Thyroid gland (tissue), 4 donors: ENCODE results near the gene GRIN3B. TPM values are rescaled to one million over a fixed set of nuclear protein-coding genes. Genes with fewer than 3 reads are reported as not detected.

Source experiments
- DNase-seq, 2 donors: peaks; one replicate each; pipeline ENCODE4 v3.0.0-alpha.2; 2019
- H3K27ac ChIP-seq, 3 donors: fragments of 200-600 bp; sonication (generic); 1 replicate in 2 of 3; 2 replicates in 1 of 3; pipeline ENCODE4 v1.5.1; 2016 to 2019; ENCODE audit warnings: mild to moderate bottlenecking in 1 of 3, moderate library complexity in 1 of 3
- H3K27me3 ChIP-seq: fragments of 200-600 bp; sonication (generic); one replicate; pipeline ENCODE4 v1.5.1; 2019
- H3K36me3 ChIP-seq, 2 donors: fragments of 200-600 bp; sonication (generic); one replicate each; pipeline ENCODE4 v1.5.1; 2016 to 2019
- H3K4me1 ChIP-seq, 2 donors: fragments of 200-600 bp; sonication (generic); one replicate each; pipeline ENCODE4 v1.5.1; 2017 to 2019
- H3K4me3 ChIP-seq, 3 donors: fragments of 200-600 bp; sonication (generic); replicated peaks in 1 of 3; 1 replicate in 2 of 3; 2 replicates in 1 of 3; pipeline ENCODE4 v1.5.1; 2016; ENCODE audit warnings: mild to moderate bottlenecking in 1 of 3
- H3K9me3 ChIP-seq: fragments of 200-600 bp; sonication (generic); one replicate; pipeline ENCODE4 v1.5.1; 2017
- CTCF ChIP-seq, 6 experiments: fragments of 200-600 bp in 3 of 6; fragments of 450-650 bp in 3 of 6; sonication (generic) in 3 of 6; IDR thresholded peaks; one replicate each; pipeline ENCODE4 v1.5.1; 2016 to 2019; ENCODE audit warnings: antibody characterized with exemption in 6 of 6, mild to moderate bottlenecking in 2 of 6, inconsistent platforms in 1 of 6, moderate library complexity in 1 of 6
- POLR2A ChIP-seq, 2 donors: fragments of 450-650 bp; IDR thresholded peaks; one replicate each; pipeline ENCODE4 v1.6.1; 2017; ENCODE audit warnings: antibody characterized with exemption in 2 of 2, mild to moderate bottlenecking in 2 of 2, moderate library complexity in 1 of 2
- WGBS, 2 donors: methylation state at CpG; one replicate each; pipeline ENCODE4 v1.1.5; 2017; 5-methylcytosine and 5-hydroxymethylcytosine counted together
- intact Hi-C: fragments of 100-400 bp; cut with DNase I; formaldehyde crosslinking; loops from one replicate; pipeline ENCODE4 v1.15.1; 2023
- total RNA-seq, 4 donors: library from RNA; depleted of rRNA; stranded (reverse); fragments of >200 nt; gene quantifications; one replicate each; pipeline ENCODE4 v1.2.3, GENCODE V29; 2016

The GRIN3B gene
- total RNA-seq, 4 donors from 2014 or later = 0.22 TPM; not detected in 3

GRCh38 chr19:988510-988909, 11.7 kb upstream of the GRIN3B start:
- intact Hi-C loops = no loop called here
- Histone ChIP-seq H3K4me3 (no peak overlapping the region), H3K27ac (no peak overlapping the region), H3K27me3 (no peaks in the 10 kb centered on the region), H3K36me3 (peaks cover 15 to 28% of the 10 kb centered on the region in 2 donors), H3K4me1 (peaks cover 9 to 11% of the 10 kb centered on the region in 2 donors), H3K9me3 (no peaks in the 10 kb centered on the region)
- DNase-seq = no peak
- TF ChIP-seq CTCF (IDR thresholded peaks at IDR 0.05) (no peak), POLR2A (IDR thresholded peaks at IDR 0.05) (no peak)
- 86 to 95% methylated on average over 14 to 15 of the region's 15 CpGs for WGBS, 2 donors

GRCh38 chr19:989381-990081, 10.7 kb upstream of the GRIN3B start:
- no peak for DNase-seq
- Histone ChIP-seq H3K4me3 (no peak overlapping the region), H3K9me3 (no peaks in the 10 kb centered on the region), H3K27ac (no peak overlapping the region), H3K4me1 (peaks cover 6 to 12% of the 10 kb centered on the region in 2 donors), H3K27me3 (no peaks in the 10 kb centered on the region), H3K36me3 (peaks cover 15 to 28% of the 10 kb centered on the region in 2 donors)
- intact Hi-C loops = no loop called here
- TF ChIP-seq POLR2A (IDR thresholded peaks at IDR 0.05) (no peak), CTCF (IDR thresholded peaks at IDR 0.05) (no peak)
- WGBS, 2 donors = 93 to 100% methylated on average over 3 to 14 of the region's 25 CpGs

DNA sequence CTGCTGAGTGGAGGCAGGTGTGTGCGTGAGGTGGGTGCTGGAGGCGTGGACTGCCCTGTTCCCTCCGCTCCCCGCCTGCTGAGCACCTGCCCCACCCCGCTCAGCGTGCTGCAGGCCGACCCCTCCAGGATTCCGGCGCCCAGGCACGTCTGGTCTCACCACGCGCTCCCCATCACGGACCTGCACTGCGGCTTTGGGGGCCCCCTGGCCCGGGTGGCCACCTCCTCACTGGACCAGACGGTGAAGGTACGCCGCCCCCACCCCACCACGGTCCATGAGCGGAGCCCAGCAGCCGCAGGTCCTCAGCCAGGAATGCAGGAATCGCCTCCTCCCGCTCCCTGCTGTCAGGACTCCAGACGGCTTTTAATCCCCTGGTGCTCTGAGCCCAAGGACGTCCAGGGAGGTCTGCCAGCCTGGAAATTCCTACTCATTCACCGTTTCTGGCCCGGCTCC, 10.1 kb upstream of the GRIN3B start:
- TF ChIP-seq POLR2A (IDR thresholded peaks at IDR 0.05) = no peak
- TF ChIP-seq CTCF (IDR thresholded peaks at IDR 0.05) = no peak
- Histone ChIP-seq H3K36me3 (peaks cover 15 to 28% of the 10 kb centered on the region in 2 donors), H3K4me3 (no peak overlapping the region), H3K4me1 (peaks cover 4 to 12% of the 10 kb centered on the region in 2 donors), H3K27ac (no peak overlapping the region), H3K27me3 (no peaks in the 10 kb centered on the region), H3K9me3 (no peaks in the 10 kb centered on the region)
- no peak for DNase-seq
- 76 to 85% methylated on average over 4 to 21 of the region's 27 CpGs for WGBS, 2 donors
- intact Hi-C loops = no loop called here

GRCh38 chr19:990746-991145, 9.5 kb upstream of the GRIN3B start:
- Histone ChIP-seq H3K9me3 (no peaks in the 10 kb centered on the region), H3K4me1 (peaks cover 10 to 17% of the 10 kb centered on the region in 2 donors), H3K4me3 (no peak overlapping the region), H3K36me3 (peaks cover 15 to 28% of the 10 kb centered on the region in 2 donors), H3K27ac (no peak overlapping the region), H3K27me3 (no peaks in the 10 kb centered on the region)
- 97 to 100% methylated on average over 3 to 11 of the region's 23 CpGs for WGBS, 2 donors
- TF ChIP-seq CTCF (IDR thresholded peaks at IDR 0.05) (no peak), POLR2A (IDR thresholded peaks at IDR 0.05) (no peak)
- no peak for DNase-seq
- intact Hi-C loops = no loop called here

DNA sequence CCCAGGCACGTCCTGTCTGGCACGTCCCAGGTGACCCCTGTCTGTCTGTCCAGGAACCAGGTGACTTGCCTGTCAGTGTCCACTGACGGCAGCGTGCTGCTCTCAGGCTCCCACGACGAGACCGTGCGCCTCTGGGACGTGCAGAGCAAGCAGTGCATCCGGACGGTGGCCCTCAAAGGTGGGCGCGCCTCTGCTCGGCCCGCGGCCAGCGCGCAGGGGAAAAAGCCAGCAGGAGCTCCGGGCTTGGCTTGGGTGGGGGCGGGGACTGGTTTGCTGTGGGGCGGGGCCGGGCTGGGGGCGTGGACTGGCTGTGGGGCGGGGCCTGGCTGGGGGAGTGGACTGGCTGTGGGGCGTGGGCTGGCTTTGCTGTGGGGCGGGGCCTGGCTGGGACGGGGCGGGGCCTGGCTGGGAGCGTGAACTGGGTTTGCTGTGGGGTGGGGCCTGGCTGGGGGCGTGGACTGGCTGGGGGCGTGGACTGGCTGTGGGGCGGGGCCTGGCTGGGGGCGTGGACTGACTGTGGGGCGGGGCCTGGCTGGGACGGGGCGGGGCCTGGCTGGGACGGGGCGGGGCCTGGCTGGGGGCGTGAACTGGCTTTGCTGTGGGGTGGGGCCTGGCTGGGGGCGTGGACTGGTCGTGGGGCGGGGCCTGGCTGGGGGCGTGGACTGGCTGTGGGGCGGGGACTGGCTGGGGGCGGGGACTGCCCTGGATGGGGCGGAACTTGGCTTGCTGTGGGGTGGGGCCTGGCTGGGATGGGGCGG, 8.9 kb upstream of the GRIN3B start:
- H3K9me3 ChIP-seq = no peaks in the 10 kb centered on the region
- no peak overlapping the region for H3K27ac ChIP-seq
- intact Hi-C loops = no loop called here
- no peak overlapping the region for H3K4me3 ChIP-seq
- H3K27me3 ChIP-seq = no peaks in the 10 kb centered on the region
- peaks cover 16 to 23% of the 10 kb centered on the region in 2 donors for H3K4me1 ChIP-seq
- peaks cover 15 to 24% of the 10 kb centered on the region in 2 donors for H3K36me3 ChIP-seq
- no peak for TF ChIP-seq POLR2A (IDR thresholded peaks at IDR 0.05)
- WGBS, 2 donors = 90% methylated on average over 10 of the region's 47 CpGs; no CpG with 5 or more reads in 1 of the 2 donors
- no peak for DNase-seq
